ENCODE data around the gene HERPUD2.
"Not testable (repeated sequence)": the region's sequence is repeated elsewhere in the genome, so short reads cannot be mapped to it uniquely, and the experiment has no call there.

Gene HERPUD2

DNA sequence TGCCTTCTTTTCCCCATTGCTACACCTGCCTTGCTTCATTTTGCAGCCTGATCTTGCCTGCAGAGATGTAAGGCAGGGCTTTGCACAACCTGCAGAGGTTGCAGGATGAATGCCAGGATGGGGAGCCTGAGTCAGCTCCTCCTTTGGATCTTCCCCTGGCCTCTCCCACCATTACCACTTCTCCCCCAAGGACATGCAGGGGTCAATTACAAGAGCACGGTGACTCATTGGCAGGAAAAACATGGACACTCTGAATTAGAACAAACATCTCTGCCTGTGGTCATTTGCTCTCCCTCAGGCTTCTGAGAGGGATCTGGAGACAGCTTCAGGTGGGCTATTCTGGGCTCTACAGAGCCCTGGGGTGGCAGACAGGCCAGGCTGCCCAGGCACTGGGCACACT lies 89.2 kb downstream of the HERPUD2 start:
- 60 to 67% methylated on average over 1 of the region's 1 CpG for WGBS, 2 experiments (ENCODE audit: insufficient coverage in 2 of 2)
- Histone ChIP-seq H3K27ac (ENCODE audit: low read depth, low read length, severe bottlenecking) (no peak overlapping the region), H3K4me1 (ENCODE audit: control insufficient read depth, insufficient read depth, low read length, poor library complexity, severe bottlenecking) (peaks cover 4% of the 10 kb centered on the region), H3K9me3 (ENCODE audit: control insufficient read depth, low read length) (no peaks in the 10 kb centered on the region), H3K4me3 (ENCODE audit: extremely low read depth, insufficient read depth, low read length, poor library complexity, severe bottlenecking) (no peak overlapping the region), H3K36me3 (ENCODE audit: control insufficient read depth, insufficient read depth, low read length) (no peaks in the 10 kb centered on the region)

DNA sequence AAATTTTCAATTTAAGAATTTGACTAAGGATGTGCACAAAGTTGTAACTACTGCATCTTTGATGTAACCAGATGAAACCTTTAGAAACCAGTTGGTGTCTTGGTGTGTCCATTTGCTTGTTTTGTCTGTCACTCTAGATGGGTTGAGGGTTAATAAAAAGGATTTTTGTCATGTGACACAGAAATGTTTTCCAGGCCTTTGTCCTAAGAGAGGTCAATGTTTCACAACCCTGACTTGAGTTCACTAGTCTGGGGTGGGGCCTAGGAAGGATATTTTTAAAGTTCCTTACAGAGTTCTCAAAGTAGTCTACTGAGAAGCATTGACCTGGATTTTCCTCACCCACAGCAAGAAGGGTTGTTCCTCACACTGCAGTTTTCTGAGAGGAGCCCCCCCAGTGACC lies 90.3 kb downstream of the HERPUD2 start:
- Histone ChIP-seq H3K4me3 (ENCODE audit: extremely low read depth, insufficient read depth, low read length, poor library complexity, severe bottlenecking) (no peak overlapping the region), H3K27ac (ENCODE audit: low read depth, low read length, severe bottlenecking) (no peak overlapping the region), H3K9me3 (ENCODE audit: control insufficient read depth, low read length) (no peaks in the 10 kb centered on the region), H3K4me1 (ENCODE audit: control insufficient read depth, insufficient read depth, low read length, poor library complexity, severe bottlenecking) (peaks cover 4% of the 10 kb centered on the region), H3K36me3 (ENCODE audit: control insufficient read depth, insufficient read depth, low read length) (no peaks in the 10 kb centered on the region)

DNA sequence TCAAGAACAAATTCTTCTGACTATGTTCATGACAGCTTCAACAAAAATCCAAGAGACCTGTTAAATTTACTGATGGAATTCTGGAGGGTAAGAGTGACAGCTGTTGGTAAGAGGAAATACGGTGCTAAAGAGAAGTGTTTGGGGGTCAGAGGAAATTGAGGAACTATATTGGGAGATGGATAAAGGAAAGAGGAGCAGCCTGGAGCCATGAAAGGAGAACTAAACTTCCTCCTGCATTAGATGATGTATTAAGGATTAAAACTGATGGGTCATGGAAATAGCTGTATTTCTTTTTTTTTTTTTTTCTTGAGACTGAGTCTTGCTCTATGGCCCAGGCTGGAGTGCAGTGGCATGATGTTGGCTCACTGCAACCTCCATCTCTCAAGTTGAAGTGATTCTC lies 95.3 kb downstream of the HERPUD2 start:
- no peaks in the 10 kb centered on the region for H3K36me3 ChIP-seq (ENCODE audit: control insufficient read depth, insufficient read depth, low read length)
- WGBS, 2 experiments (ENCODE audit: insufficient coverage in 2 of 2), result 89 to 100% methylated on average over 1 of the region's 1 CpG
- H3K27ac ChIP-seq (ENCODE audit: low read depth, low read length, severe bottlenecking), result no peak overlapping the region
- peaks cover 11% of the 10 kb centered on the region for H3K4me1 ChIP-seq (ENCODE audit: control insufficient read depth, insufficient read depth, low read length, poor library complexity, severe bottlenecking)
- no peak overlapping the region for H3K4me3 ChIP-seq (ENCODE audit: extremely low read depth, insufficient read depth, low read length, poor library complexity, severe bottlenecking)
- no peaks in the 10 kb centered on the region for H3K9me3 ChIP-seq (ENCODE audit: control insufficient read depth, low read length)

DNA sequence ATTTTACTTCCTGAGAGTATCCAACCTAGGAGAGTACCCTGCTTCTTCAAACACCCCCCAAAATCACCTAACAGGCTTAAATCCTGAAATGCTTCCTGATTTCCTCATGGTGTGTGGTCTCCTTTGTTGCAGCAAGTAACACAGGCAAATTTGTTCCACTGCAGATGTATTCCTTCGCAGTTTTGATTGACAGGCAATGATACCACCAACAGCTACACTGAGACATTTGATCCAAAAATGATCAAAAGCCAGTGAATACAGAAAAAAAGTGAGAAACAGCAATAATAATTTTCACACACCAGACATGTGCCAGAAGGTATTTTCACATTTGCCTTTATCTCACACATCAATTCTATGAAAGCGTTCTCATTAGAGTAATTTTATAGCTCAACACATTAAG lies 95.9 kb downstream of the HERPUD2 start:
- H3K27ac ChIP-seq (ENCODE audit: low read depth, low read length, severe bottlenecking), result no peak overlapping the region
- H3K9me3 ChIP-seq (ENCODE audit: control insufficient read depth, low read length), result no peaks in the 10 kb centered on the region
- no peak overlapping the region for H3K4me3 ChIP-seq (ENCODE audit: extremely low read depth, insufficient read depth, low read length, poor library complexity, severe bottlenecking)
- H3K4me1 ChIP-seq (ENCODE audit: control insufficient read depth, insufficient read depth, low read length, poor library complexity, severe bottlenecking), result peaks cover 11% of the 10 kb centered on the region
- H3K36me3 ChIP-seq (ENCODE audit: control insufficient read depth, insufficient read depth, low read length), result no peaks in the 10 kb centered on the region
- WGBS, 2 experiments (ENCODE audit: insufficient coverage in 2 of 2), result 0% methylated on average over 1 of the region's 2 CpGs; no CpG with 5 or more reads in 1 of the 2 experiments

DNA sequence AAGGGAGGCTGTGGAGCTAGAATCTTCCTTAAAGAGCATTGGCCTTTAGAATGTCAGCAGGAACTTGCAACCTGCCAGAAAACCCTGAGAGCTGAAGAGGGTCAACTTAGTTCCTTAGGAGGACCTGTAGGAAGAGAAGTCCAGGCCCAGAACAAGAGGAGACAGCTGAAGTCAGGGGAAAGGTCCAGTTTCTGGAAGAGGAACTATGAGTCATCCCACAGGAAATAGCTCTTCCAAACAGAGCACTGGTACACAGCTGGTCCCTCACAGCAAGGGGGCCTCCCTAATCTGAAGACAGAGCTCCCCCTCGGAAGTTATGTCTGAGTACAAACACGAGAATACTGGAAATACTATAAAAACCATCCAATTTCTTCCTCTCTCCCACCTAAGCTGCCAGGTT lies 98.9 kb downstream of the HERPUD2 start:
- 48 to 92% methylated on average over 2 of the region's 2 CpGs for WGBS, 2 experiments (ENCODE audit: insufficient coverage in 2 of 2)

DNA sequence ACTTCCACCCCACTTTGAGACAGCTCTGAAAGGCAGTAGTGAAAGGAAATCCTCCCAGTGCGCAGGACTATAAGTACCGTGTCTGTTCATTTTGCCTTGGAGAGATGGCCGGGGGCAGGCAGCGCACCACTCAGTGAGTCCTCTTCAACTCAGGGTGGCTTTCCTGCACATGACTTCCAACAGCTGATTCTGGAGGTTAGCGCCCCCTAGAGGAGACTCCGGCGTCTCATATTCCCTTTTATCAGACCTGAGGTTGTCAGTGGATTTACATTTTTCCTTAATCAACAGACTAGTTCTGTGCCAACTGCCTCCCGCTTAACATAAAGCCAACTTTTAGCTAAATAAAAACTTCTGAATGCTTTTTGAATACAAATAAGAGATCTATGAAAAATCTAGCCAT lies 101.0 kb downstream of the HERPUD2 start:
- Histone ChIP-seq H3K36me3 (ENCODE audit: control insufficient read depth, insufficient read depth, low read length) (no peaks in the 10 kb centered on the region), H3K4me1 (ENCODE audit: control insufficient read depth, insufficient read depth, low read length, poor library complexity, severe bottlenecking) (peaks cover 11% of the 10 kb centered on the region), H3K9me3 (ENCODE audit: control insufficient read depth, low read length) (no peaks in the 10 kb centered on the region), H3K4me3 (ENCODE audit: extremely low read depth, insufficient read depth, low read length, poor library complexity, severe bottlenecking) (no peak overlapping the region), H3K27ac (ENCODE audit: low read depth, low read length, severe bottlenecking) (no peak overlapping the region)
- 71 to 84% methylated on average over 7 of the region's 8 CpGs for WGBS, 2 experiments (ENCODE audit: insufficient coverage in 2 of 2)

More for the DNA sequence above, 98.9 kb downstream of the HERPUD2 start:
- Histone ChIP-seq H3K27ac (ENCODE audit: low read depth, low read length, severe bottlenecking) (peak overlapping the region; percentile 31), H3K4me3 (ENCODE audit: extremely low read depth, insufficient read depth, low read length, poor library complexity, severe bottlenecking) (no peak overlapping the region), H3K9me3 (ENCODE audit: control insufficient read depth, low read length) (no peaks in the 10 kb centered on the region), H3K4me1 (ENCODE audit: control insufficient read depth, insufficient read depth, low read length, poor library complexity, severe bottlenecking) (peaks cover 11% of the 10 kb centered on the region), H3K36me3 (ENCODE audit: control insufficient read depth, insufficient read depth, low read length) (no peaks in the 10 kb centered on the region)

DNA sequence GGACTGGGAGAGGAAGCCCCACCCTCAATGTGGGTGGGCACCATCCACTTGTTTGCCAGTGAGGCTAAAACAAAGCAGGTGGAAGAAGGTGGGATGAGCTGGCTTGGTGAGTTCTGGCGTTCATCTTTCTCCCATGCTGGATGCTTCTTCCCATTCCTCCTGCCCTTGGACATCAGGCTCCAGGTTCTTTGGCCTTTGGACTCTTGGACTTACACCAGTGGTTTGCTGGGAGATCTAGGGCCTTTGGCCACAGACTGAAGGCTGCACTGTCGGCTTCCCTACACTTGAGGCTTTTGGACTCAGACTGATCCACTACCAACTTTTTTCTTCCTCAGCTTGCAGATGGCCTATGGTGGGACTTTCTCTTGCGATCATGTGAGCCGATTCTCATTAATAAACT lies 106.3 kb downstream of the HERPUD2 start:
- 93 to 100% methylated on average over 1 to 2 of the region's 4 CpGs for WGBS, 2 experiments (ENCODE audit: insufficient coverage in 2 of 2)
- Histone ChIP-seq H3K36me3 (ENCODE audit: control insufficient read depth, insufficient read depth, low read length) (no peaks in the 10 kb centered on the region), H3K9me3 (ENCODE audit: control insufficient read depth, low read length) (no peaks in the 10 kb centered on the region), H3K27ac (ENCODE audit: low read depth, low read length, severe bottlenecking) (no peak overlapping the region), H3K4me1 (ENCODE audit: control insufficient read depth, insufficient read depth, low read length, poor library complexity, severe bottlenecking) (no peaks in the 10 kb centered on the region), H3K4me3 (ENCODE audit: extremely low read depth, insufficient read depth, low read length, poor library complexity, severe bottlenecking) (no peak overlapping the region)

DNA sequence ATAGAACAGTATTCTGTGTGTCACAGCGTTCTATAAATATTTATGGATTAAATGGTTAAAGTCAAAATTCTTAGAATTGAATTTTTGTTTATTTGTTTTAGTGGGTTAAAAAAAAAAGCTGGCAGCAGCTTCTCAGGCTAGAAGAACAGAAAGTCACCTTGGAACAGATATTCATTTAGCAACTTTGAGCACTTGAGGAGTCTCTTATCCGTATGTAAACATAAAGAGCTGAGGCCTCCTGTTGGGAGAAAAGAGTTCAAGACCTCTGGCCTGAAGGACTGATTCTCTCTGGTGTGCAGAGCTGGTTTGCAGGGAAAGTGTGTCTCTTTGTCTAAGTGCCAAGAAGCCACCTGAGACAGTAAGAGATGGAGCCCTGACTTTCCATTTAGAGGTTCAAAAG lies 109.9 kb downstream of the HERPUD2 start:
- Histone ChIP-seq H3K9me3 (ENCODE audit: control insufficient read depth, low read length) (no peaks in the 10 kb centered on the region), H3K27ac (ENCODE audit: low read depth, low read length, severe bottlenecking) (no peak overlapping the region), H3K4me3 (ENCODE audit: extremely low read depth, insufficient read depth, low read length, poor library complexity, severe bottlenecking) (no peak overlapping the region), H3K36me3 (ENCODE audit: control insufficient read depth, insufficient read depth, low read length) (no peaks in the 10 kb centered on the region), H3K4me1 (ENCODE audit: control insufficient read depth, insufficient read depth, low read length, poor library complexity, severe bottlenecking) (no peaks in the 10 kb centered on the region)
- 67 to 83% methylated on average over 2 of the region's 2 CpGs for WGBS, 2 experiments (ENCODE audit: insufficient coverage in 2 of 2)

DNA sequence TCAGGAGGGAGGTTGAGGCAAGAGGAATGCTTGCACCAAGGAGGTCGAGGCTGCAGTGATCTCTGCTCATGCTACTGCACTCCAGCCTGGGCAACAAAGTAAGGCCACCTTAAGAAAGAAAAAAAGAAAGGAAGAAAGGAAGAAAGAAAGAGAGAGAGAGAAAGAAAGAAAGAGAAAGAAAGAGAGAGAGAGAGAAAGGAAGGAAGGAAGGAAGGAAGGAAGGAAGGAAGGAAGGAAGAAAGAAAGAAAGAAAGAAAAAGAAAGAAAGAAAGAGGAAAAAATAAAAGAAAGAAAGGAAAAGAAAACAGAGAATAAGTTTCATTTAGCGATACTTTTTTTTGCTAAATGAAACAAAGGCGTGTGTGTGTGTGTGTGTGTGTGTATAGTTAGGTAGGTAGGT lies 110.4 kb downstream of the HERPUD2 start:
- not testable (repeated sequence) for H3K4me3 ChIP-seq (ENCODE audit: extremely low read depth, insufficient read depth, low read length, poor library complexity, severe bottlenecking); H3K4me1 ChIP-seq (ENCODE audit: control insufficient read depth, insufficient read depth, low read length, poor library complexity, severe bottlenecking); H3K27ac ChIP-seq (ENCODE audit: low read depth, low read length, severe bottlenecking); H3K9me3 ChIP-seq (ENCODE audit: control insufficient read depth, low read length); H3K36me3 ChIP-seq (ENCODE audit: control insufficient read depth, insufficient read depth, low read length)
- 88 to 90% methylated on average over 3 of the region's 3 CpGs for WGBS, 2 experiments (ENCODE audit: insufficient coverage in 2 of 2)
